GM18873 (cell line): ENCODE results near the gene SLX9.
A peak's percentile ranks its signal among the peaks of the same experiment; 100 is the strongest.

Experiments
- ATAC-seq: cut with Tn5 transposase; IDR thresholded peaks from one replicate; pipeline ENCODE4 v1.9.1; 2021; ENCODE audit warnings: mild to moderate bottlenecking, moderate library complexity, moderate number of reproducible peaks; ENCODE audit not compliant: unreplicated experiment, low FRiP score

SLX9 gene

DNA sequence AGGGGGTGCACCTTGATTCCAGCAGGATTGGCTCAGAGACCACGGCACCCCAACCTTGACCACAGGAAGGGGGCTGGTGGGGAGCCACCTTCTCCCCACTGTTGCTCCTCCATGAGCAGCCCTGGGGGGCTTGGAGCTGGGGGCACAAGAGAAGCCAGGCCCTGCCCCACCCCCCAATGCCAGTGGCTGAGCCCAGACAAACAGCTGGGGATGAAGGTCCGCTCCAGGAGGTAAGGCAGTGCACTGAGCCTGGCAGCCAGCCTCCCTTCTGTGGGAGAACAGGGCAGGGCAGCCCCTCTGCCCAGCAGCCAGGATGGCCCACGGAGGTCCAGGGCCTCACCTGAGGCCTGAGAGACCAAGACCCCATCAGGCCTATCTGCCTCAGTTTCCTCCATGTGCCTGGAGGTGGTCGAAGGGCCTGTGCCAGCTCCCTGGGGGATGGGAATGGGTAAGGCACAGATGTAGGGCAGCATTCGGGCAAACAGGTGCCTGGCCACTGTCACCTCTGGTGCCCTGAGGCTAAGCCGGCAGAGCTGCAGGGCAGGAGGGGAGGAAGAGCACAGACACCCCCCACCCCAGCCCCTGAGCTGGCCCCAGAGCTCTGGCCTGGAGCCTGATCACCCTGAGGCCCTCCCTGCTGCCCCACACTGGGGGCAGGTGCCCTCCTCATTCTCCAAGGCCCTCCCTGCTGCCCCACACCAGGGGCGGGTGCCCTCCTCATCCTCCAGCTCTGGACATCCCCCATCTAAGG, 26.2 kb upstream of the SLX9 start:
- no peak for ATAC-seq

DNA sequence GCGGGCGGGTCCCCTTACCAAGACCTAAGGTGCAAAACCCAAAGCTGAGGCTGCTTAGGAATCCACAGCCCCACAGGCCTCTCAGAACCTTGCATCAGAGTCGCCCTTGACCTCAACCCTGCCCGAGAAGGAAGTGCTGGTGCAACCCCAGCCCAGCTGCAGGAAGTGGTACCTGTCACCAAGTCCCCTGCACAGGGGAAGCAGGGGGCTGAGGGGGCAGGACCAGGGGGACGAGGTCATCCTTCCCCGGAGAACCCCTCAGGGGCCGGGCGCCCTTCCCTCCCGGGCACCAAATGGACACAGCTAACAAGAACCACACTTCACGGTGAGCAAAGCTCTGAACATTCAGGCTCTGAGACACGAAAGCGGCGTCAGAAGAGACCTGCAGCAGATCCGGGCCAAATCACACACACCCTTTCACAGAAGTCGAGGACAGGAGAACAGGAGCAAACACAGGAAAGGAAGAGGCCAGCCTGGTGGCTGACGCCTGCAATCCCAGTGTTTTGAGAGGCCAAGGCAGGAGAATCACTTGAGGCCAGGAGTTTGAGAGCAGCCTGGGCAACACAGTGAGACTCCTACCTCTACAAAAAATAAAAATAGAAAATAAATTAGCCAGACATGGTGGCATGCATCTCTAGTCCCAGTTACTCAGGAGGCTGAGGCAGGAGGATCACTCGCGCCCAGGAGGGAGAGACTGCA, 25.5 kb upstream of the SLX9 start:
- ATAC-seq = peak; percentile 43

DNA sequence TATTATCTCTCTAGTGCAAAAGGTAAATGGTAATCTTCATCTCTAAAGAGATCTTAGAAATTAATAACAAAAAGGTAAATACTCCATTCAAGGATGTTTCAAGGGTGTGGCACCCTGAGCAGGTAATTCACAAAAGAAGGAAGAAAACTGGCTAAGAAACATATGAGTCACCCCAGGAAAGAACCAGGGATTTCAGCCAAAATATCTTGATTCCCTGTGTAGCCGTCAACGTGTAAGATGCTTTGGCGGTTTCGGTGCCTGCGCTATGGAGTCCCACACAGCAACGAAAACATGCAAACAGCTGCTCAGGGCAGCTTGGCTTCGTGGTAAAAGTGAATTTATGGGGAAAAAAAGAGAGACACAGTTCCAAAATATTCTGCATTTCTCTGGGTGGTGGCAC, 22.9 kb upstream of the SLX9 start:
- ATAC-seq = no peak

DNA sequence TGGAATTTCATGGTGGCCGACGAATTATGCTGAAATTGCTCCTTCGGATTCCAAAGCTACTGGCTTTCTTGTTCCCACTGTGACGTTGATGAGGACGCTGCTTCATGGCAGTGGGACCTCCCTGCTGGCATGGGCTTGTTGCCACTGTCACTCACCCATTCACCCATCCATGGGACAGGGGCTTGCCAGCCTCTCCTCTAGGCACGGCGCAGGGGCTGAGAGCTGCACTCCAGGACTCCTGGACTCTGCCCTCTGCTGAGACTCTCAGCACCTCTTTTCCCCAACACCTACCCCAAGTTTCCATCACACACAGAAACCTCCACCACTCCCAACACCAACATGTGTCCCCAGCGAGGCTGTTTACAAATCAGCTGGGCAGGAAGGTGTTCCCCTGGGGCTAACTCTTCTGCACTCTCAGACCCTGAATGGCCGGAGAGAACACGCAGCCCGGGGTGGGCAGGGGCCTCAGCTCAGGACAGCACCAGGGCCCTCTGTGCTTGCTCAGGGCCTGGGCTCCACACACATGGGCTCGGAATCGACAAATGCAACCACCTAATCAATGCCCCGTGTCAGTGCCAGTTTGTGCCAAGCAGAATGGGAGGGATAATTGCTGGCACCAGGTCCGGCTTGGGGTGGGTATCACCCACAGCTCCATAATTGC, 22.3 kb upstream of the SLX9 start:
- no peak for ATAC-seq

DNA sequence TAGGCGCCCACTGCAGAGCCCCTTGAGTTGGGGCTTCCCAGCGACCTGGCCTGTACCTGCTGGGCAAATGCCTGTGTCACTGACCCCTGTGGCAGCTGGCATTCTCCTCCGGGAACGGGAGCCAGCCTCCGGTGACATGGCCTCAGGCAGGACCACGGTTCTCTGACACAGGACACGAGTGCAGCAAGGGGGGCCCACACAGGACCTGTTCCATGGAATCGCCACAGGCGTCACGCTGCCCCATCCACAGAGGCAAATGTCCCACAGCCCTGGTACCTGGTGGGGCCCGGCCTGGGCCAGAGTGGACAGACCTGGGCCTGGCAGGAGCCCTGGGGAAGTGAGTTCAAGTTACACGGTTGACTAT, 21.7 kb upstream of the SLX9 start:
- ATAC-seq = no peak

DNA sequence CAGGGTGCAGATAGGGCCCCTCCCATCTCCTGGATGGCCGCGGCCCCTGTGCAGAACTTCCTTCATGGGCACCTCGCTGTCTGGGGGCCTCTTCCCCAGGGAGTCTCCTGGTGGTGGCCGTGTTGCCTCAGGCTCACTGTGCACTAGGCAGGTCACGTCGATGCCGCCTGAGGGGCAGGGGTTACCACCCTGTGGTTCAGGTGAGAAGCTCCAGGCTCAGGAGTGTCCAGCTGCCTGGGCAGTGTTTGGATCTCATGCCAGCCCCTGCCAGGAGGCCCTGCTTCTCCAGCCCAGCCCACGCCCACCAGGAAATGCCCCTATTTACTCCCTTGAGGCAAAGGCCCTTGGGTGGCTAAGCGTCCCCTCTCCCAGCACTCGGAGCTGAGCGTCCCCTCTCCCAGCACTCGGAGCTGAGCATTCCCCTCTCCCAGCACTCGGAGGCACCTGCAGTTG, 21.2 kb upstream of the SLX9 start:
- no peak for ATAC-seq

DNA sequence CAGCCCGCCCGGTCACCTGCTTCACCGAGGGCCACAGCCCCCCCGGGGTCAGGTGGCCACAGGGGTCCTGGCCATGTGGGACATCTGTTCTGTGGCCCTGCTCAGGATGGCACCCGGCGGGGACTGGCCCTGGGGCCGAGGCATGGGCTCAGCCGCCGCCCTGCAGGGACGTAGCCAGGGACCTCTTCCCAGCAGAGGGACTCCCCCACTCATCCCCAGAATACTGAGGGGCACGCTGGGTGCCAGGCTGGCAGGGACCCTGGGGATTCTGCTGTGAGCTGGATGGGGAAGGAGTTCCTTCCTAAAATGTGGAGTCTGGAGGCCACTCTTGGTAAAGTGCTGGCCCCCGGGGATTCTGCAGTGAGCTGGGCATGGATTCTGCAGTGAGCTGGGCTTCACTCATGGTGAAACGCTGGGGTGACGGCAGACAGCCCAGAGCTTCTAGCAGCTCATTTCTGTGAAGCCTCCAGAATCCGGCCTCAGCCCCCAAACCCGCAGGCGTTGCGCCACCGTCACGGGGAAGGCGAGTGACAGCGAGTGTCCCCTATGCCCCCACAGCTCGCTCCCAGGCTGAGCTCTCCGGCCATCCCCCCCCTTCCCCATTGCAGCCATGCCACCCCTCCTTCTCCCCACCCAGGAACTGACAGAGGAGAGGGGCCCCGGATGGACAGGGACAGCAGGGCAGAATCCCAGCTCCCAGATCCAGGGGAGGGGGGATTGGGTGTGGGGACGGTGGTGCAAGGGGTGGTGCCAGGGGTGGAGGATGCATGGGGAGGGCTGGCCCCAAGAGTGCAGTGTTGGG, 20.5 kb upstream of the SLX9 start:
- no peak for ATAC-seq

DNA sequence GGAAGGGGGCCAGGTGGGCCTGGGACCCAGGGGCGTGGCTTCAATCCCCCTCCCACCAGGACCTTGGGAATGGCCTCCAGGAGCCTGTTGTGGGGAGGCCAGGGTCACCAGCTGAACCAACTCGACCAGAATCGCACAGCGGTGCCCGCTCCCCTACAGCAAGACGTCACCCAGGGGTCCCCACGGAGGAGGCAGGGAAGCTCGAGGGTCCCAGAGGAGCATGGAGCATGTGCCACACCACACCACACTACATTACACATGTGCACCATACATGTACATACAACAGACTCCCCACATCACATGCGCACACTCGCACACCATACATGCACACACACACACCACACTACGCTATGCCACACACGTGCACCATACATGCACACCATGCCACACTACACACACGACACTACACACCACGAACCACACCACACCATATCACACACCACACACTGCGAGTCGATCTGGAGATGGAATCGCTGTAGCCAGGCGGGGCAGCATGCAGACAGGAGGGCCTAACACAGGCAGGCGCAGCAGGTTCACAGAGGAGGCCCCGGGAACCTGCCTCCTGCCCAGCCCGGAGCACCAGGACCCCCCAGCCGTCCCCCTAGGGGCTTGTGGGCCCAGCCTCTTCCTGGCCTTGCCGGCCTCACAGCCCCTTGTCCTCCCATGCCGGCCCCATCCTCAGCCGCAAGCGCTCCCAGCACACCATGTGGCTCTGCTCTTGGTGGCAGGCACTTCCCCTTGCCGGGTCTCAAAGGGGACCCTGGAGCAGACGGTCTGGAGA, 19.7 kb upstream of the SLX9 start:
- no peak for ATAC-seq

DNA sequence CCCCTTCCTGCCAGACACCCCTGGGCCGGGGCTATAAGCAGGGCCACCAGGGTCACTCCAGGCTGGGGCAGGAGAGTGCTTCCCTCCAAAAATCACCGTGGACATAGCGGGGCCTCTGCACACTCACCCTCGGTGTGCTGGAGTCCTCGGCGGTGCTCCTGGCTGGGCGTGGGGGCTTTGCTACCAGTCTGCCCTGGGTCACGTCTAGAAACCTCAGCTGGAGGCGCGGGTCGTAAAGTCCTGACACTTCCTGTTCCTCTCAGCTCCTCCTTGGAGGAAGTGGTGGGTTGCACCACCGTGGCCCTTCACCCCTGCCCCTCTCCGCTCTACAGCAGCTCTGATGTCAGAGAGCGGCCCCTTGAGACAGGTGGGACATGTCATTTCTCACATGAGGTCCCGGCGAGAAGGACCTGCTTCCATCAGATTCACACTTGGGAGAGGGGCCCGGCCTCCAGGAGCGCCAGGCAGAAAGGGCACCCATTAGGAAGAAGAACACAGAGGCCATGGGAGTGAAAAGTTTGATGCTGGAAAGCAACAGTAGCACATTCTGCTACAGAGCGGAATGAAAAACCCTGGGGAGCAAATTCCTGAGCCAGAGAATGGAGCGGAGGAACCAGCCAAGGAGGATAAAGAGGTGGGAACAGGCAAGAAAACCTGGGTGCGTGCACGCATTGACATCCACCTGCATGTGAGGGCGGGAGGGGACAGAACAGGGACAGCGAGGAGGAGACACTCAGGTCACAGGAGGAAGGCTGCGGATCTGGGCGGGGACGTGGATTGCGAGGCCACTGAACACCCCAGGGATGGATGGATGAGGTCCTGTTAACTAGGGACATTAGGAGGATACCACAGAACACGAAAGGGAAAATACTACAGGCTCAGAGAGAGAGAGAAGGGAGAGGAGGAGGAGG, 18.9 kb upstream of the SLX9 start, which contains the start of gene ITGB2:
Gene ITGB2, minus strand, starts transcription at position 206 of the 911 bp plus-strand sequence. CDS start 10,117 bp downstream, outside the sequence.
- ATAC-seq = no peak

DNA sequence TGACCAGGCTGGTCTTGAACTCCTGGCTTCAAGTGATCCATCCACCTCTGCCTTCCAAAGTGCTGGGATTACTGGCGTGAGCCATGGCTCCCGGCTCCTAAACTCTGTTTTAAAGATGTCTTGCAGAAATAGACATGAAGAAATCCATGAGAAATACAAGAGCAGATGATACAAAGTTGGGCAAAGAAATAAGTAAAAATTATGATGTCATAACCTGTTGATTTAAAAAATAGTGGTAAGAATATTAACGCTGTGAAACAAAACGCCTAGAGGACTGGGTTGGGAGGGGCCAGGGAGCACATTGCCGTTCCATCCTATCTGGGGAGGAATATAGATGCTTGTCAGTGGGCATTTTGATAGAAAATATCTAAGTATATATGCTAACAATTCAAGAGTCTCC, 17.9 kb upstream of the SLX9 start:
- no peak for ATAC-seq

DNA sequence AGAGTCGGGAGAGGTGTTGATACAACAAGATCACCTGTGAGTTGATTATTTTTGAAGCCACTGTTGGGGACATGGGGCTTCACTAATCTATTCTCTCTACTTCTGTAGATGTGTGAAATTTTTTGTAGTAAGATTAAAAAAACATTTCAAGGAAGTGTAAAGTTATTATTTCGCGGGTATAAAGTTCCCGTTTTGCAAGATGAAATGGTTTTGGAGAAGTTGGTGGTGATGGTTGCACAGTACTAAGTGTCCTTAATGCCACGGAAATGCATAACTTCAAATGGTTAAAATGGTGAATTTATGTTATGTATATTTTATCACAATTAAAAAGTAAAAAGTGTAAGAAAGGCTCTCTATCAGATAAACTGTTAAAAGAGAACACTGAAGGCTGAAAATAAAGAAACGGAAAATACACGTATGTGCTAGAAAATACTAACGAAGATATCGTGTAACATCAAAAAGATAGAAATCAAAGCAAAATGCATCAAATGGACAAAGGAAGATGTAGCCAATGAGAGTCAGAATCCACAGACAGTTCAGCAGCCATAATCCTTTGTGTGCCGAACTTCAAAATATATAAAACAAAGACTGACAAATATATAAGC, 16.2 kb upstream of the SLX9 start:
- no peak for ATAC-seq

DNA sequence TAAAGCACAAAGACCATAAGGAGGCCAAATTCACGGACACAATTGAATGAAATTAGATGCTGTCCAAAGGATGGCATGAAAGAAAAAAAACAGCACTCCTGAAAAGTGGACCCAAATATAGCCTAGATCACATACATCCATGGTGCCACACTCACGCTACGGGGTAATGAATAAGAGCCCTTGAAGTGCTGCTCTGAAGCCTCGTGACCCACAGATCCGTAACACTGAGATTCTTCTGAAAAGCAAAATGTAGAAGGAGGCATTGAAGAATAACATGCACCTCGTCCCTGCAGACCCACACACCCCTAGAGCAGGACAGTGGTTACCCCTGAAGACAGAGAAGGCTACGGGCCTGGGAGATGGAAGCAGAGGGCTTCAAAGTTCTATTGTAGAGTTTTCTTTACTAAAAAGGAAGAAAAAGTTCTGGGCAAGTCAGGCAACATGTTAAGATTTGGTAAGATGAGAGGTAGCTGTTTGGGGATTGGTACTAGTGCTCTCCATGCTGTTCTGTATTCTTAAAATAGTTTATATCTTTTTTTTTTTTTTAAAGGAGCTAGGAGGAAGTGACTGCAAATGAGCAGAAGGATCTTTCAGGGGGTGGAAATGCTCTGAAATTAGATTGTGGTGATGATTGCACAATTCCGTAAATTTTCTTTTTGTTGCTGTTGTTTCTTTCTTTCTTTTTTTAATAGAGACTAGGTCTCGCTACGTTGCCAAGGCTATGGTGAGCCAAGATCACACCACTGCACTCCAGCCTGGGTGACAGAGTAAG, 15.0 kb upstream of the SLX9 start:
- ATAC-seq = no peak

DNA sequence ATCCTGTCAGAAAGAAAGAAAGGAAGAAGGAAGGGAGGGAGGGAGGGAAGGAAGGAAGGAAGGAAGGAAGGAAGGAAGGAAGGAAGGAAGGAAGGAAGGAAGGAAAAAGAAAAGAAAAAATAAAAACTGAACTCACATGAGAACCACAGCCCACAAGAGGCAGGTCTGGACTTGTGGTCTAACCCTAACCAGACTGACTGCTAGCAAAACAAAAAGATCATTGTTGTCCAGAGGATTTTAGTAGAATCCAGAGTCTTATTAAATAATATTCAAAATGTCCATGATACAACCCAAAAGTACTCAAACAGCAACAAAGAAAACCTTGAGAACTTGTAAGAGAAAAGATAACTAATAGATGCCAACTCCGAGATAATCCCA, 14.5 kb upstream of the SLX9 start:
- no peak for ATAC-seq

DNA sequence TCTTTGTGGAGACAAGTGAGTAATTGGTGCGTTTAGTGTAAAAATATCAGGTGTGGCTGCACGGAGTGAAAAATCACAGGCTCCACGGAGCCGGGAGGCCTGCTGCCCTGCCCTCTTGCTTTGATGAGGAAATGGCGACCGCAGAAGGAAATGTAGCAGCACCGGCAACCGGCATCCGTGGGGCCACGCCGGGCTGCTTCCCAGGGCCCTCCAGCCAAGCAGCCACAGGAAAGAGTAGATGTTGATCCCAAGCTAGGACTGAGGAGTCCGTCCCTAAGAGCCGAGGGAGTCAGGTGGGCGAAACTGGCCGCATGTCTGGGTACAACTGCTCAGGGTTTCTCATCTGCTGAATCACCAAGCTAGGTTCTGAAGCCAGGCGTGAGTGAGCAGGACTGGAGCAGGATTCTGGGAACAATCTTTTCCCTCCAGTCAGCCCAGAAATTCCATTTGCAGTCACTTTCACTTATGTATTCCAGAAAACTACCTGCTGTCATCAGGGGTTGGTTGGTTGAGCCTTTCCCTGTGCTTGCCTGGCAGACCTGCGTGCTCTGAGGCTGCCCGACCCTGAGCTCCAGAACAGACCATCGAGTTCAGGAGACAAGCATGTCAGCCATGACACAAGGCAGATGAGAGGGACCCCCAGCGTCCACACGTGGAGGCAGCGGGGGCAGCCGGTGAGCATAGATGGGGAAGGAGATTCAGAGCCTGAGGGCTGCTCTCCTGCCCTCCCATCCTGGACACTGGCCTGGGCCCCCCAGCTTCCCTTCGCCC, 13.3 kb upstream of the SLX9 start:
- ATAC-seq = no peak

DNA sequence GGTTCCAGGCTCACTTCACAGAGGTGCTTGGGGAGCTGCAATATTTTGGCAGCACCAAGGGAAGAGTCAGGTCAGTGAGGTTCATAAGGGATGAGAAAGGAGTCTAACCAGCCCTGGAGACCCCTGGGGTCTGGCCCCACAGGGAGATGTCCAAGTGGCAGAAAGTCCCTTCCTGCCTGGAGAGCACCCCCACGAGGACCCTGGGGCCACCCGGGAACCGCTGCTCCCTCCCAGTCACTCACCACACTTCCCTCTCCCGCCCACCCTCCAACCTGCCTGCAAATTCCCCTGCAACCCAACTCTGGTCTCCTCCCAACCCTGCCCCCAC, 12.6 kb upstream of the SLX9 start:
- ATAC-seq = no peak

DNA sequence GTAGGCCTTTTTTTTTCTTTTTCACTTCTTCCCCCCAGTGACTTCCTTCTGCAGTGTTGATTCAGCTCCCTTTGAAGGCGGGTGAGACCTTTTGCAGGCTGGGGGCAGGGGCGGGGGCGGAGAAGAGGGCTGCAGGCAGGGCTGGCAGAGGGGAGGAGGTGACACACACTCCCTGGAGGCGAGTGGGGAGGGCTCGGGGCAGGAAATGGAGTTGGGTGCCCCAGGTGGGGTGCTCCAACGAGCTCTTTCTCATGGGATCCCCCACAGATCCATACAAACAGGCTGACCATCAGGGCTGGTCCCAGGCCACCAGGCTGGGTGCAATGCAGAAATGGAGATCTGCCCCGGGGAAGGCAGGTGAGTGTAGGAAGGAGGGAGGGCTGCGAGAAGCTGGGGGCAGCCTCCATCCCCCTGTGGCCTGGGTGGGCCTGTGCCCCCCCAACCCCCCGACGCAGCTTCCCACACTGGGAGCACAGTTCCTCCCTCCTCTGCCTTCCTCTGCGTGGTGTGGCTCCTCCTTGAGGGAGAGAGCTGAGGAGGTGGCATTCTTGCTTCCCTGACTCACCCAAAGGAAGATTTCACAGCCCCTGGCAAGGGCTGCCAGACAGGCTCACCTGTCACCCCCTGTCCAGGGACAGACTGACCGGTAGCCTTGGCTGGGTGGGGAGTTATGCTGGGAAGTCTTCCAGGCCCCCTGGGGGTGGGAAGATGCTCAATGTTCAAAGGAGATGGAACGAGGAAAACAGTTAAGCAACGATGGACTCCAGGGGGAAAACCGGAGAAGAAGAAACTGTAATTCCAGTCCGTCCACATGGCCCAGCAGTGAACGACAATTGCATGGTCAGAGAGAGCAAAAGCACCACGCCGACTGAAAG, 12.0 kb upstream of the SLX9 start:
- no peak for ATAC-seq
